ENCODE measurements around the gene CARD11.

DNA sequence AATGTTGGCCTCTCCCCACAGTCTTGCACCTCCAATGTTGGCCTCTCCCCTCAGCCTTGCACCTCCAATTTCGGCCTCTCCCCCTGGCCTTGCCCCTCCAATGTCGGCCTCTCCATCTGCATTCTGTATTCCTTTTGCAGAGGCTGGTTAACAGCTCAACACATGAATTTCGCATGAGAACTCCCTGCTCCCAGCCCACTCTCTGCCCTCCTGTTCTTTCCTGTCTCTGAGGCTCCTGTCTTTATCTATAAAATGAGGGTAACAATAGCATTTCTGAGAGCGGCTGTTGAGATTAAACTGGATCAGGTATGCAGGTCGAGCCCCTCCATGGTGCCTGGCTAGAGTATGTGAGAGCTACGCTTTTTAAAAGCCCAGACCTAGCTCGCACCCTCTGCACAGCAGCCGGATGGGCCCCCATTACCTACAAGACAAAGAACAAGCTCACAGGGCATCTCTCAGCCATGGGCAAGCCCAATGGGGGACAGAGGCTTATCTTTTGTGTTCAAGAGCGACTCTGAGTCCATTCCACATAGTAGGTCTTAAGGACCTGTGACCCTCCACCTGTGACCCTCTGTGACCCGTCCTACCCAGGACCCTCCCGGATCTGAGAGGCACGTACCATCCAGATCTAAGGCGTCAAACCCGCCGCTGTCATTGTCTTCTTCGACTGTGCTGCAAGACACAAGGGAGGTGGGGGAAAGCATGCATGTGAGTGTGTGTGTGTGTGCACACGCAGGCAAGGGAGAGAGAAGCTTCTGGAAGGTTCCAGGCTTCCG is 117.4 kb downstream of the CARD11 start:
- TF ChIP-seq, protein P1, sequence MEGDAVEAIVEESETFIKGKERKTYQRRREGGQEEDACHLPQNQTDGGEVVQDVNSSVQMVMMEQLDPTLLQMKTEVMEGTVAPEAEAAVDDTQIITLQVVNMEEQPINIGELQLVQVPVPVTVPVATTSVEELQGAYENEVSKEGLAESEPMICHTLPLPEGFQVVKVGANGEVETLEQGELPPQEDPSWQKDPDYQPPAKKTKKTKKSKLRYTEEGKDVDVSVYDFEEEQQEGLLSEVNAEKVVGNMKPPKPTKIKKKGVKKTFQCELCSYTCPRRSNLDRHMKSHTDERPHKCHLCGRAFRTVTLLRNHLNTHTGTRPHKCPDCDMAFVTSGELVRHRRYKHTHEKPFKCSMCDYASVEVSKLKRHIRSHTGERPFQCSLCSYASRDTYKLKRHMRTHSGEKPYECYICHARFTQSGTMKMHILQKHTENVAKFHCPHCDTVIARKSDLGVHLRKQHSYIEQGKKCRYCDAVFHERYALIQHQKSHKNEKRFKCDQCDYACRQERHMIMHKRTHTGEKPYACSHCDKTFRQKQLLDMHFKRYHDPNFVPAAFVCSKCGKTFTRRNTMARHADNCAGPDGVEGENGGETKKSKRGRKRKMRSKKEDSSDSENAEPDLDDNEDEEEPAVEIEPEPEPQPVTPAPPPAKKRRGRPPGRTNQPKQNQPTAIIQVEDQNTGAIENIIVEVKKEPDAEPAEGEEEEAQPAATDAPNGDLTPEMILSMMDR (IDR thresholded peaks at IDR 0.05; ENCODE audit: poor library complexity, severe bottlenecking): no peak
- TF ChIP-seq EZH2 (IDR thresholded peaks at IDR 0.05; ENCODE audit: borderline replicate concordance, insufficient read depth, low read length, poor library complexity, severe bottlenecking) (no peak), RAD21 (conservative IDR thresholded peaks at IDR 0.05) (no peak), MXI1 (conservative IDR thresholded peaks at IDR 0.05; ENCODE audit: poor library complexity, severe bottlenecking) (no peak), POLR2AphosphoS5 (IDR thresholded peaks at IDR 0.05) (no peak), SMC3 (conservative IDR thresholded peaks at IDR 0.05; ENCODE audit: poor library complexity) (no peak)
- TF ChIP-seq, protein P2, sequence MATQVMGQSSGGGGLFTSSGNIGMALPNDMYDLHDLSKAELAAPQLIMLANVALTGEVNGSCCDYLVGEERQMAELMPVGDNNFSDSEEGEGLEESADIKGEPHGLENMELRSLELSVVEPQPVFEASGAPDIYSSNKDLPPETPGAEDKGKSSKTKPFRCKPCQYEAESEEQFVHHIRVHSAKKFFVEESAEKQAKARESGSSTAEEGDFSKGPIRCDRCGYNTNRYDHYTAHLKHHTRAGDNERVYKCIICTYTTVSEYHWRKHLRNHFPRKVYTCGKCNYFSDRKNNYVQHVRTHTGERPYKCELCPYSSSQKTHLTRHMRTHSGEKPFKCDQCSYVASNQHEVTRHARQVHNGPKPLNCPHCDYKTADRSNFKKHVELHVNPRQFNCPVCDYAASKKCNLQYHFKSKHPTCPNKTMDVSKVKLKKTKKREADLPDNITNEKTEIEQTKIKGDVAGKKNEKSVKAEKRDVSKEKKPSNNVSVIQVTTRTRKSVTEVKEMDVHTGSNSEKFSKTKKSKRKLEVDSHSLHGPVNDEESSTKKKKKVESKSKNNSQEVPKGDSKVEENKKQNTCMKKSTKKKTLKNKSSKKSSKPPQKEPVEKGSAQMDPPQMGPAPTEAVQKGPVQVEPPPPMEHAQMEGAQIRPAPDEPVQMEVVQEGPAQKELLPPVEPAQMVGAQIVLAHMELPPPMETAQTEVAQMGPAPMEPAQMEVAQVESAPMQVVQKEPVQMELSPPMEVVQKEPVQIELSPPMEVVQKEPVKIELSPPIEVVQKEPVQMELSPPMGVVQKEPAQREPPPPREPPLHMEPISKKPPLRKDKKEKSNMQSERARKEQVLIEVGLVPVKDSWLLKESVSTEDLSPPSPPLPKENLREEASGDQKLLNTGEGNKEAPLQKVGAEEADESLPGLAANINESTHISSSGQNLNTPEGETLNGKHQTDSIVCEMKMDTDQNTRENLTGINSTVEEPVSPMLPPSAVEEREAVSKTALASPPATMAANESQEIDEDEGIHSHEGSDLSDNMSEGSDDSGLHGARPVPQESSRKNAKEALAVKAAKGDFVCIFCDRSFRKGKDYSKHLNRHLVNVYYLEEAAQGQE (IDR thresholded peaks at IDR 0.05; ENCODE audit: borderline replicate concordance): no peak
